Stomach smooth muscle (tissue), 2 donors: ENCODE data around the gene KRTAP4-4.
"Not testable (repeated sequence)": the region's sequence is repeated elsewhere in the genome, so short reads cannot be mapped to it uniquely, and the experiment has no call there.

Experiments
- H3K27ac ChIP-seq: one replicate; pipeline ENCODE4 v1.7.0; 2013; ENCODE audit warnings: mild to moderate bottlenecking, low read length, inconsistent platforms
- H3K27me3 ChIP-seq, 2 donors: one replicate each; pipeline ENCODE4 v1.7.0; 2013; ENCODE audit warnings: low read length in 2 of 2; ENCODE audit not compliant: insufficient read depth in 2 of 2, control insufficient read depth in 1 of 2
- H3K36me3 ChIP-seq, 2 donors: one replicate each; pipeline ENCODE4 v1.7.0; 2013; ENCODE audit warnings: low read length in 2 of 2; ENCODE audit not compliant: control insufficient read depth in 2 of 2, insufficient read depth in 2 of 2
- H3K4me1 ChIP-seq: one replicate; pipeline ENCODE4 v1.7.0; 2013; ENCODE audit warnings: low read length; ENCODE audit not compliant: control insufficient read depth, insufficient read depth
- H3K4me3 ChIP-seq, 2 donors: one replicate each; pipeline ENCODE4 v1.7.0; 2013; ENCODE audit warnings: low read length in 2 of 2
- H3K9ac ChIP-seq, 2 donors: one replicate each; pipeline ENCODE4 v1.7.0; 2013; ENCODE audit warnings: low read length in 2 of 2, mild to moderate bottlenecking in 1 of 2
- H3K9me3 ChIP-seq, 2 donors: one replicate each; pipeline ENCODE4 v1.7.0; 2013; ENCODE audit warnings: low read length in 2 of 2; ENCODE audit not compliant: control insufficient read depth in 2 of 2
- donor health status: healthy.
- donor health status: Pancreatic carcinoma.

KRTAP4-4 gene

DNA sequence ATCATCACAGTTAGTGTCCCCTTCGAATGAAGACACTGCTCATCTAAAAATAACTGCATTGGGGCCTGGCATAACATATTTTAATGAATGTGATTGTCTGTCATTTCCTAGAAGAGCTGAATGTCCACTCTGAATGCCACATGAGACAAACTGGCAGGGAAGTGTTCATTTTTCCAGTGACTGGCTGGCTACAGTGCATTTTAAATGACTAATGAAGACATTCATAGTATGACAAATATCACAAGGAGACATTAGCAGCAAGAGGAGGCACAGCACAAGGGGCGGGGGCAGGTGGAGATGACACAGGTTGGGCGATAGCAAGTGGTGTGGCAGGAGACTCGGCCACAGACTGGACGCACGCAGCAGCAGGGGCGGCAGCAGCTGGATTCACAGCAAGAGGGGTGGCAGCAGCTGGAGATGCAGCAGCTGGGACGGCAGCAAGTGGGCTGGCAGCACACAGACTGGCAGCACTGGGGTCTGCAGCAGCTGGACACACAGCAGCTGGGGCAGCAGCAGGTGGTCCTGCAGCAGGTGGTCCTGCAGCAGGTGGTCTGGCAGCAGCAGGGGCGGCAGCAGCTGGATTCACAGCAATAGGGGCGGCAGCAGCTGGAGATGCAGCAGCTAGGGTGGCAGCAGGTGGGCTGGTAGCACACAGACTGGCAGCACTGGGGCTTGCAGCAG, 11.4 kb downstream of the KRTAP4-4 start:
- not testable (repeated sequence) for H3K4me1 ChIP-seq, H3K27ac ChIP-seq, H3K36me3 ChIP-seq, H3K9me3 ChIP-seq, H3K4me3 ChIP-seq, H3K27me3 ChIP-seq, H3K9ac ChIP-seq

DNA sequence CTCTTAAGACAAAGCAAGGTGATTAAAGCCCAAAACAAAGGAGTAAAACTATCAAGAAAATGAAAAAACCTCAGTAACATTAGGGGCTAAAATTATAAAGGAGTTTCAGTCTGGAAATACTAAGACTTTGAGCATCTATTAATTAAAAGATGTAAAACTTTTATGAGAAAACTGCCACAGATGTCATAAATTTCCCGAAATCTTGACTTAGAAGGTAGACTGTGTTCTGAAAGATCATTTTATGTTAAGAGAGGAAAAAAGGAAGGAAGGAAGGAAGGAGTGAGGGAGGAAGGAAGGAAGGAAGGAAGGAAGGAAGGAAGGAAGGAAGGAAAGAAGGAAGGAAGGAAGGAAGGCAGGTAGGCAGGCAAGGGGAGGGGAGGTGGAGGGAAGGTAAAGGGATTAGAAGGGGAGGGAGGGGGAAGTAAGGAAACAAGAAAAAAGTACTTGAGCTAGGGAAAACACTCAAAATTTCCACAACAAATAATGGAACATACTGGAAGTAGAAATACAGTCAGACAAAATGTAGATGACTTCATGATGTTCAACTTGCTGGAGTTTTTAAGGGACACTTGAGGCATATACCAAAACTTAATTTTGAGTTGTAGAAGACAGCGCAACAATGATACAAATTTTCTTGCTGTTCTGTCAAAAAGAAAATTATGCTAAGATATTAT, 12.9 kb downstream of the KRTAP4-4 start:
- no peaks in the 10 kb centered on the region for H3K36me3 ChIP-seq
- H3K9me3 ChIP-seq: peaks cover 4 to 5% of the 10 kb centered on the region in 2 donors
- no peak overlapping the region for H3K9ac ChIP-seq
- no peaks in the 10 kb centered on the region for H3K27me3 ChIP-seq
- no peaks in the 10 kb centered on the region for H3K4me1 ChIP-seq
- no peak overlapping the region for H3K4me3 ChIP-seq
- no peak overlapping the region for H3K27ac ChIP-seq

DNA sequence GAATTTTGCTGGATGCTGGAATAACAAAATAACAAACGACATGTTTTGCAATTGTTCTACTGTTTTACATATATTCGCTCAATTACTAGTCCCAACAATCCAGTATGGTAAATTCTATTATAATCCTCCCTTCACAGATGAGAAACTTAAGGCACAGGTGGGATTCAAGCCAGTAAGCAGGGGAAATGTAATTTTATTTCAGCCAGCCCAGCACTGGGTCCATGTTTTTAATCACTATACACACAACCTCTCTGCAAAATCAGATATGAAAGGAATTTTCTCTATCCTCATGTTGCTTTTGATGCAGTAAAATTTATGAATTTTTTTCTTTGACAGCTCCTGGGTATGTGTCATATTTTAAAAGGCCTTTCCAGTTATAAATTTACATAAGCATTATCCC, 15.3 kb downstream of the KRTAP4-4 start:
- Histone ChIP-seq H3K27me3 (no peaks in the 10 kb centered on the region), H3K27ac (no peak overlapping the region), H3K9me3 (peaks cover 4 to 11% of the 10 kb centered on the region in 2 donors), H3K9ac (no peak overlapping the region), H3K4me3 (no peak overlapping the region), H3K36me3 (no peaks in the 10 kb centered on the region), H3K4me1 (no peaks in the 10 kb centered on the region)

DNA sequence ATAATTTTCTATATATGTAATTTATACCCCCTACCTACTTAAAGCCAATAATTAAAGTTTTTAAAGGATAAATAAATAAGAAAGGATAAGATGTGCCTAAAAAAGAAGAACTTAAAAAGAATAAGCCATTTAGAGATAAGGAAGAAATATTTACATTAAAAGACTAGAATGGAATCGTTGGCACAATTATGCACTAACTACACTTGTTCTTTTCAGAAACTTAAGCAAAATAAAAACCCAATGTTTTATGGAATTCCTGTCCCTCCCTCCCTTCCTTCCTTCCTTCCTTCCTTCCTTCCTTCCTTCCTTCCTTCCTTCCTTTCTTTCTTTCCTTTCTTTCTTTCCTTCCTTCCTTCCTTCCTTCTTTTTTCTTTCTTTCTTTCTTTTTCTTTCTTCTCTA, 15.7 kb downstream of the KRTAP4-4 start:
- Histone ChIP-seq H3K27ac (no peak overlapping the region), H3K9ac (no peak overlapping the region), H3K4me1 (no peaks in the 10 kb centered on the region), H3K9me3 (peaks cover 4 to 13% of the 10 kb centered on the region in 2 donors), H3K36me3 (no peaks in the 10 kb centered on the region), H3K27me3 (peaks cover 0 to 2% of the 10 kb centered on the region in 2 donors), H3K4me3 (no peak overlapping the region)

DNA sequence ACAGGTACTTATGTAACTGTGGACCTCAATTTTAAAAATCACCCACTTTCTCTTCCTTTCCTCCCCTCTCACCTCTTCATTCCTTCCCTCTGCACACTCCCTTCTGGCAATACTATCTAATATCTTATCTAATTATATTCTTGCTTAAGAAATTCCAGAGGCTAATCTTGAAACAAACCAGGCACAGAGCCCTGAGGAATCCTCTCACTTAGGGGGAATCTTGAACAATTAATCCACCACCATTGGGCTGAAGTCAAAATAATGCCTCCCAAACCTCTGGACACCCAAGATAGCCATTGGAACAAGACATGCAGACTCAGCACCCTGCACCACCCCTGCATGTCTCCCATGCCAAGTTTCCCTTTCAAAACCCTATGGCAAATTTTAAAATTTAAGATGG, 19.2 kb downstream of the KRTAP4-4 start:
- Histone ChIP-seq H3K27ac (no peak overlapping the region), H3K27me3 (peaks cover 0 to 3% of the 10 kb centered on the region in 2 donors), H3K4me3 (no peak overlapping the region), H3K4me1 (no peaks in the 10 kb centered on the region), H3K9ac (no peak overlapping the region), H3K36me3 (no peaks in the 10 kb centered on the region), H3K9me3 (peaks cover 4 to 13% of the 10 kb centered on the region in 2 donors)

DNA sequence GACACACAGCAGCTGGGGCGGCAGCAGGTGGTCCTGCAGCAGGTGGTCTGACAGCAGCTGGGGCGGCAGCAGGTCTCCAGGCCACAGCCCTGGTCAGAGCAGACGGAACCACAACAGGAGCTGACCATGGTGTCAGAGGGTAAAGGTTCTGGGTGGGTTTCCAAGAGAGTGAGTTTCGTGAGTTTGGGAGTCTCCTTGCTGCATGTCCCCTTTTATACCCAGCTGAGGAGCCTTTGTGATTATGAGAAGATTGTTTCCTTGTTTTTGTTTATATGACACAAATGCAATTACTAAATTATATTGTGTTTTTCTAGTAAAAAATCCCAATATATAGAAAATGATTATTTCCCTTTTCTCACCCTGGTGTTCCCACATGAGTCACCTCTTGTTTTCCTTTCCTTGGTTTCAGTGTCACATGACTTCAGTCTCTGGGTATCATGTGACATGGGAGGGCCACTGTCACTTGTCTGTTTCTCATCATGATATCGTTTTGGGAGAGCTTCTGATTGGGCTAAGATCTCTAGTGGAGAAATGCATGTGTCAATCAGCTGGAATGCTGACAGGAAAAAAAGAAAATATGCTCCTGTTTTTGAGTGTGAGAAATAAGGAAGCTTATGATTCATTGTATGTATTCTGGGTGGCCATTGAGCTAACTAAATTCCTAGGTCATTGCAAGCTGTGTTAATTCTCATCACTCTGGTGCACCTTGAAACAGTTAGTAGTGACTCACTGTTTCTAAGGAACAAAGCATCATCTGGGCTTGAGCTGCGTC, 20.0 kb downstream of the KRTAP4-4 start, which contains the start of gene KRTAP4-6:
Gene KRTAP4-6 (minus strand): TSS at position 185 of the 772 bp plus-strand sequence. CDS start 57 bp downstream, at position 128.
- Histone ChIP-seq H3K9ac (no peak within 1 kb of the TSS), H3K27ac (no peak within 1 kb of the TSS), H3K9me3 (peaks cover 4 to 13% of the 10 kb centered on the region in 2 donors), H3K27me3 (peaks cover 0 to 3% of the 10 kb centered on the region in 2 donors), H3K4me1 (no peaks in the 10 kb centered on the region), H3K36me3 (no peaks in the 10 kb centered on the region), H3K4me3 (no peak within 1 kb of the TSS)

DNA sequence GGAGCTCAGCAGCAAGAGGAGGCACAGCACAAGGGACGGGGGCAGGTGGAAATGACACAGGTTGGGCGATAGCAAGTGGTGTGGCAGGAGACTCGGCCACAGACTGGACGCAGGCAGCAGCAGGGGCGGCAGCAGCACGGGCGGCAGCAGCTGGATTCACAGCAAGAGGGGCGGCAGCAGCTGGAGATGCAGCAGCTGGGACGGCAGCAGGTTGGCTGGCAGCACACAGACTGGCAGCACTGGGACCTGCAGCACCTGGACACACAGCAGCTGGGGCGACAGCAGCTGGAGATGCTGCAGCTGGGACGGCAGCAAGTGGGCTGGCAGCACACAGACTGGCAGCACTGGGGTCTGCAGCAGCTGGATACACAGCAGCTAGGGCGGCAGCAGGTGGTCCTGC, 20.7 kb downstream of the KRTAP4-4 start:
- not testable (repeated sequence) for H3K9ac ChIP-seq, H3K36me3 ChIP-seq, H3K27ac ChIP-seq, H3K4me3 ChIP-seq, H3K27me3 ChIP-seq, H3K4me1 ChIP-seq
- peaks cover 4 to 13% of the 10 kb centered on the region in 2 donors for H3K9me3 ChIP-seq

DNA sequence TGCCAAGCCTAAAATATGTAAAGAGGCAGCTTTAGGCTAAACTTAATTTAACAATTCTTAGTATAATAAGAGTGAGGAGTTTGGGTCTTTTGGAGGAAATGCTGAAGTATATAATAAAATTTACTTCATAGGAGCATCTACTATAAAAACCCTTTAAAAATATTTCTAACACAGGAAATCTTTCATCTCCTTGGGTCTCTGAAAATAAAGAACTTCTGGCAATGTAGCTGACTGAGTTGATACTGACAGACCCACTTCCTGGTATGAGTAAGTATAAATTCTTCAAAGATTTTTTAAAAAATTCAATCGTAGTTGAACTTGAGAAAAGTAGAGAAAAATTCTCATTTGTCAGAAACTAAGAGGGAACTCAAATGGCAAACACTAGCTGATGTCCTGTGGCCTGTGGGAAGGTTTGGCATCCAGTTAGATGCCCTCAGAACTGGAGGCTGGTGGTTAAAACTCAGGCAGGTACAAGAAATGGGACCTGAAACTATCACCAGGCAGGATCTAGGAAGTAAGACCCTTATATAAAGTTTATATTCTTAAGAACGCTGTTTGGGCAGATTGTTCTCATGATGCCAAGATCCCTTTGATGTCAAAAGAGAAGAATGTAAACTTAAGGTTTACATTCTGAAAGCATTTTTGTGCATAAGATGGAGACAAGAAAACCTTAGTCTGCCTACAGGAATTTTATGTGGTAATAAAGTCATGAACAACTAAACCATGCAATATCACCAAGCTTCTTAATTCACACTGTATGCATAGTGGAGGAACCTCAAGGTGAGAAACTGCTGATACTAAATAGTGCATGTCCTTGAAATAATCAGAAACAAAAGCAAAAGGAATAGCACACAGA, 26.4 kb downstream of the KRTAP4-4 start:
- no peak overlapping the region for H3K27ac ChIP-seq
- H3K27me3 ChIP-seq: no peaks in the 10 kb centered on the region
- no peaks in the 10 kb centered on the region for H3K36me3 ChIP-seq
- H3K4me1 ChIP-seq: no peaks in the 10 kb centered on the region
- H3K4me3 ChIP-seq: no peak overlapping the region
- no peaks in the 10 kb centered on the region for H3K9me3 ChIP-seq
- H3K9ac ChIP-seq: no peak overlapping the region

DNA sequence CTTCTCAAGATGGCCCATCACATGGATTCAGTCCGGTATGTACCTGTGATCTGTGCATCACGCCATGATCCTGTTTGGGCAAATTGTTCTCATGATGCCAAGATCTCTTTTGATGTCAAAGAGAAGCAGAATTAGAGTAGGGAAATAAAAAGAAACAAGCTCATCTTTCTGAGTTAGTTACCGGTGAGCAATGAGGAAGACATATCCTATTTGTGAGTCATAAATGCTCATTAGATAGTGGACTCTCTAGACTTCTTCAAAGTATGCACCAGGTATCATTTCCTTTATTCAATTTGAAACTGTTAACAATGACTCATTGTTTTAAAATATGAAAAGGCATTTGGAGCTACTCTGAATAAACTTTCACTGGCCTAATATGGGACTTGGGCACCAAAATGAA, 28.6 kb downstream of the KRTAP4-4 start:
- no peaks in the 10 kb centered on the region for H3K9me3 ChIP-seq
- no peak overlapping the region for H3K4me3 ChIP-seq
- no peaks in the 10 kb centered on the region for H3K36me3 ChIP-seq
- no peak overlapping the region for H3K9ac ChIP-seq
- H3K27me3 ChIP-seq: no peaks in the 10 kb centered on the region
- no peak overlapping the region for H3K27ac ChIP-seq
- H3K4me1 ChIP-seq: no peaks in the 10 kb centered on the region

DNA sequence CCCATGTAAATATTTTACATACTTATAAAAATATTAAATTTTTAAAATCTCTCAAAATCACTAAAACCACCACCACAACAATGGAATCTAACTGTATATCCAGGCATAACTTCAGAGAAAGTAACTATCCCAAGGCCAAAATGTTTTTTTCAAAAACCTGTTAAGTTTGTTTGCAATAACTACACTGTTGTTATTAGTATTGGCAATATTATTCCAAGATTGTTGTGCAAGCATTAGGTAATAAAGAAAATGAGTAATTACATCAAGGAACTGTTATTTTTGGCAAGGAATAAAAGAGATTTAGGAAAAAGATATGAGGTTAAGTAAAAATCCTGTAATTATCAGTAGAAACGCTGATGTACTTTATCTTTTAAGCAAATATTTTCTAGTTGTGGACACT, 33.2 kb downstream of the KRTAP4-4 start:
- no peaks in the 10 kb centered on the region for H3K36me3 ChIP-seq
- H3K9ac ChIP-seq: no peak overlapping the region
- H3K4me1 ChIP-seq: no peaks in the 10 kb centered on the region

More for the DNA sequence above, 33.2 kb downstream of the KRTAP4-4 start:
- Histone ChIP-seq H3K4me3 (no peak overlapping the region), H3K27me3 (no peaks in the 10 kb centered on the region), H3K27ac (no peak overlapping the region), H3K9me3 (no peaks in the 10 kb centered on the region)
